GF-D8 (cell line): Measurements from ENCODE around the gene TMEM92.

Experiments used
- DNase-seq: peaks from one replicate; lab custom pipeline; 2025; lab: John Stamatoyannopoulos, UW

Gene TMEM92

GRCh38 chr17:50274142-50274896 lies at the start of gene TMEM92:
TMEM92 (plus strand) TSS chr17:50274466; CDS start chr17:50274502, 36 bp downstream.
- DNase-seq: no peak

- DNase-seq: no peak
Observed at GRCh38 chr17:50225701-50226240, 48.5 kb upstream of the TMEM92 start.

- no peak for DNase-seq
Observed at GRCh38 chr17:50234581-50234980, 39.7 kb upstream of the TMEM92 start.

GRCh38 chr17:50237901-50238300 lies 36.4 kb upstream of the TMEM92 start:
- no peak for DNase-seq

GRCh38 chr17:50238601-50239280 lies 35.5 kb upstream of the TMEM92 start:
- no peak for DNase-seq

GRCh38 chr17:50239937-50240336 lies 34.3 kb upstream of the TMEM92 start:
- no peak for DNase-seq

- DNase-seq: no peak
Observed at GRCh38 chr17:50240851-50241250, 33.4 kb upstream of the TMEM92 start.

GRCh38 chr17:50241431-50241830 lies 32.8 kb upstream of the TMEM92 start:
- DNase-seq: no peak

- DNase-seq: no peak
Observed at GRCh38 chr17:50244771-50245170, 29.5 kb upstream of the TMEM92 start.

GRCh38 chr17:50248255-50248654 lies 26.0 kb upstream of the TMEM92 start:
- DNase-seq: no peak

- DNase-seq: no peak
Observed at GRCh38 chr17:50252781-50253180, 21.5 kb upstream of the TMEM92 start.

GRCh38 chr17:50255766-50256635 lies 18.3 kb upstream of the TMEM92 start:
- no peak for DNase-seq

- DNase-seq: no peak
Observed at GRCh38 chr17:50256826-50257618, 17.2 kb upstream of the TMEM92 start.

GRCh38 chr17:50257676-50258224 lies 16.5 kb upstream of the TMEM92 start:
- DNase-seq: no peak

- no peak for DNase-seq
Observed at GRCh38 chr17:50258647-50259476, 15.4 kb upstream of the TMEM92 start.

- DNase-seq: no peak
Observed at GRCh38 chr17:50259477-50260324, 14.6 kb upstream of the TMEM92 start.

GRCh38 chr17:50260501-50260911 lies 13.8 kb upstream of the TMEM92 start:
- no peak for DNase-seq

GRCh38 chr17:50261051-50261915 lies 13.0 kb upstream of the TMEM92 start:
- DNase-seq: no peak
